WTC11 (cell line): ENCODE measurements around the gene LELP1. TPM values are rescaled to one million over a fixed set of nuclear protein-coding genes. Genes with fewer than 3 reads are reported as not detected.
A peak's percentile ranks its signal among the peaks of the same experiment; 100 is the strongest.

ENCODE experiments used
- ATAC-seq: fragments of 200-7000 bp; cut with Tn5 transposase; 2 replicates; pipeline ENCODE4 v1.10.0; 2021; ENCODE audit warnings: mild to moderate bottlenecking, moderate library complexity
- CTCF ChIA-PET: fragments of 300-600 bp; sonication (Branson Sonifier 250); formaldehyde crosslinking; loops from one replicate; lab custom pipeline; 2021; ENCODE audit warnings: antibody characterized with exemption; lab: Charles Lee
- POLR2A ChIA-PET: fragments of 350-600 bp; sonication (Branson Sonifier 250); formaldehyde crosslinking; loops from one replicate; lab custom pipeline; 2021; ENCODE audit warnings: antibody characterized with exemption; lab: Charles Lee
- DNase-seq: peaks from one replicate; pipeline ENCODE4 v3.0.0; 2021; ENCODE audit warnings: low spot score
- H3K27ac Mint-ChIP-seq: 2 replicates; pipeline ENCODE4 v1.8.0; 2021; ENCODE audit warnings: mixed read lengths
- H3K27me3 Mint-ChIP-seq: 2 replicates; pipeline ENCODE4 v1.8.0; 2021; ENCODE audit warnings: low read depth, mild to moderate bottlenecking, moderate library complexity, mixed read lengths
- H3K36me3 Mint-ChIP-seq: 2 replicates; pipeline ENCODE4 v1.8.0; 2021; ENCODE audit warnings: mixed read lengths
- H3K4me1 Mint-ChIP-seq: 2 replicates; pipeline ENCODE4 v1.8.0; 2022; ENCODE audit warnings: mixed read lengths
- H3K4me3 Mint-ChIP-seq: 2 replicates; pipeline ENCODE4 v1.8.0; 2021; ENCODE audit warnings: mild to moderate bottlenecking, moderate library complexity, mixed read lengths
- H3K9me3 Mint-ChIP-seq: 2 replicates; pipeline ENCODE4 v1.8.0; 2021; ENCODE audit warnings: mixed read lengths
- ETV6 ChIP-seq: sonication (generic); formaldehyde crosslinking; IDR thresholded peaks from 2 replicates; pipeline ENCODE4 v1.8.1; 2022; ENCODE audit warnings: mild to moderate bottlenecking, missing genetic modification reagents
- GABPB1 ChIP-seq: sonication (generic); formaldehyde crosslinking; IDR thresholded peaks from 2 replicates; pipeline ENCODE4 v1.8.1; 2023; ENCODE audit warnings: mild to moderate bottlenecking, missing genetic modification reagents
- GTF2I ChIP-seq: fragments of 250-450 bp; sonication (Bioruptor Pico); conservative IDR thresholded peaks from 2 replicates; pipeline ENCODE4 v1.4.0; 2021; ENCODE audit warnings: mild to moderate bottlenecking
- JAZF1 ChIP-seq: fragments of 250-450 bp; sonication (Bioruptor Pico); IDR thresholded peaks from 2 replicates; pipeline ENCODE4 v1.9.0; 2021; ENCODE audit warnings: moderate library complexity, mild to moderate bottlenecking, inconsistent platforms
- MXD4 ChIP-seq: fragments of 250-450 bp; sonication (Bioruptor Pico); IDR thresholded peaks from 2 replicates; pipeline ENCODE4 v1.8.0; 2021; ENCODE audit warnings: mild to moderate bottlenecking, moderate library complexity, borderline replicate concordance
- SMAD3 ChIP-seq: sonication (generic); formaldehyde crosslinking; IDR thresholded peaks from 2 replicates; pipeline ENCODE4 v1.8.0; 2022; ENCODE audit warnings: missing genetic modification reagents, mild to moderate bottlenecking, borderline replicate concordance
- TEAD4 ChIP-seq: sonication (generic); formaldehyde crosslinking; IDR thresholded peaks from 2 replicates; pipeline ENCODE4 v1.8.0; 2022; ENCODE audit warnings: mild to moderate bottlenecking, missing genetic modification reagents
- ZBTB21 ChIP-seq: sonication (generic); formaldehyde crosslinking; IDR thresholded peaks from 2 replicates; pipeline ENCODE4 v1.8.1; 2023; ENCODE audit warnings: mild to moderate bottlenecking, missing genetic modification reagents, borderline replicate concordance
- ZNF232 ChIP-seq: sonication (generic); formaldehyde crosslinking; IDR thresholded peaks from 2 replicates; pipeline ENCODE4 v1.8.0; 2022; ENCODE audit warnings: mild to moderate bottlenecking, missing genetic modification reagents
- ZNF396 ChIP-seq: fragments of 250-450 bp; sonication (Bioruptor Pico); IDR thresholded peaks from 2 replicates; pipeline ENCODE4 v1.8.0; 2021; ENCODE audit warnings: mild to moderate bottlenecking, moderate library complexity, borderline replicate concordance
- ZNF423 ChIP-seq: fragments of 250-450 bp; sonication (Bioruptor Pico); IDR thresholded peaks from 2 replicates; pipeline ENCODE4 v2.1.2; 2022; ENCODE audit warnings: mild to moderate bottlenecking, moderate library complexity
- total RNA-seq: library from RNA; stranded (reverse); gene quantifications from 3 replicates; pipeline ENCODE4 v1.2.3, GENCODE V29; 2021
- TF ChIP-seq, protein P1 (sequence below): fragments of 250-450 bp; sonication (Bioruptor Pico); IDR thresholded peaks from 2 replicates; pipeline ENCODE4 v2.1.2; 2022; ENCODE audit warnings: mild to moderate bottlenecking, moderate library complexity
- TF ChIP-seq, protein P2 (sequence below): sonication (generic); formaldehyde crosslinking; conservative IDR thresholded peaks from 2 replicates; pipeline ENCODE4 v1.8.1; 2022; ENCODE audit warnings: mild to moderate bottlenecking, missing genetic modification reagents
- TF ChIP-seq, protein P3 (sequence below): sonication (generic); formaldehyde crosslinking; IDR thresholded peaks from 2 replicates; pipeline ENCODE4 v1.8.1; 2022; ENCODE audit warnings: missing genetic modification reagents, borderline replicate concordance
- TF ChIP-seq, protein P4 (sequence below): sonication (generic); formaldehyde crosslinking; IDR thresholded peaks from 2 replicates; pipeline ENCODE4 v1.8.1; 2023; ENCODE audit warnings: mild to moderate bottlenecking, moderate library complexity, missing genetic modification reagents
- TF ChIP-seq, protein P5 (sequence below): sonication (generic); formaldehyde crosslinking; IDR thresholded peaks from 2 replicates; pipeline ENCODE4 v1.8.1; 2023; ENCODE audit warnings: mild to moderate bottlenecking, missing genetic modification reagents, moderate library complexity
- TF ChIP-seq, protein P6 (sequence below): sonication (generic); formaldehyde crosslinking; IDR thresholded peaks from 2 replicates; pipeline ENCODE4 v1.8.1; 2023; ENCODE audit warnings: mild to moderate bottlenecking, missing genetic modification reagents, borderline replicate concordance

LELP1 gene
- total RNA-seq, 1 experiment from 2014 or later = not detected

DNA sequence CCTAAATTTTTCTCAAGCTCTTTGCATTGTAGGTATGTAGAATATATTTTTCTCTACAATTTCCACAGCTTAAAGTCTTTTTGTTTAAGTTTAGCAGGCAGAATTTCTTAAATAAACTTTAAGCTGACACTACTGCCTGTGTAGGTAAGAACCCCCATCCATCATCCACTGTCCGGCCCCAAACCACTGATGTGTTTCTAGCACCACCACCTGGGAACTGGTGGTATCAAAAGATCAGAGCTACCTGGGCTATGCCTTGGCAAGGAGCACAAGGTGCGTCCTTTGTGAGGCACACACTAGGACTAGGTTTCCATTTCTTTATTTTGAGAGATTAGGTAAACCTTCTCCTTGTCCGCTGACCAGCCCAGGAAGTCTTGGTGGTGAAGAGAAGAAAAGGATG lies 10.5 kb upstream of the LELP1 start:
- H3K4me3 Mint-ChIP-seq = no peak overlapping the region
- ChIA-PET POLR2A (interaction anchor here (0.5 kb wide), 1 partner anchor 238 kb away, joined by 3 read pairs; no protein-coding TSS in a partner anchor), CTCF (interaction anchor here (0.6 to 6.5 kb wide), 61 partner anchors 14 to 539 kb away, joined by 3 to 123 read pairs (median 5); partner anchors contain the start of genes IVL, SMCP, SPRR1A and SPRR3)
- peaks cover 7% of the 10 kb centered on the region for H3K4me1 Mint-ChIP-seq
- H3K9me3 Mint-ChIP-seq = peaks cover 10% of the 10 kb centered on the region
- DNase-seq (peak; percentile 73), ATAC-seq (peak; percentile 98)
- TF ChIP-seq GABPB1 (CRISPR knock-in tag) (no peak), JAZF1 (CRISPR knock-in tag) (no peak), ZNF232 (CRISPR knock-in tag) (no peak), ZBTB21 (CRISPR knock-in tag) (no peak), ETV6 (CRISPR knock-in tag) (no peak), TEAD4 (CRISPR knock-in tag) (no peak), ZNF423 (CRISPR knock-in tag) (no peak), MXD4 (CRISPR knock-in tag) (no peak), GTF2I (no peak), ZNF396 (CRISPR knock-in tag) (no peak), SMAD3 (CRISPR knock-in tag) (no peak)
- TF ChIP-seq, protein P1, sequence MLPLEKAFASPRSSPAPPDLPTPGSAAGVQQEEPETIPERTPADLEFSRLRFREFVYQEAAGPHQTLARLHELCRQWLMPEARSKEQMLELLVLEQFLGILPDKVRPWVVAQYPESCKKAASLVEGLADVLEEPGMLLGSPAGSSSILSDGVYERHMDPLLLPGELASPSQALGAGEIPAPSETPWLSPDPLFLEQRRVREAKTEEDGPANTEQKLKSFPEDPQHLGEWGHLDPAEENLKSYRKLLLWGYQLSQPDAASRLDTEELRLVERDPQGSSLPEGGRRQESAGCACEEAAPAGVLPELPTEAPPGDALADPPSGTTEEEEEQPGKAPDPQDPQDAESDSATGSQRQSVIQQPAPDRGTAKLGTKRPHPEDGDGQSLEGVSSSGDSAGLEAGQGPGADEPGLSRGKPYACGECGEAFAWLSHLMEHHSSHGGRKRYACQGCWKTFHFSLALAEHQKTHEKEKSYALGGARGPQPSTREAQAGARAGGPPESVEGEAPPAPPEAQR (CRISPR knock-in tag) = no peak
- TF ChIP-seq, protein P2, sequence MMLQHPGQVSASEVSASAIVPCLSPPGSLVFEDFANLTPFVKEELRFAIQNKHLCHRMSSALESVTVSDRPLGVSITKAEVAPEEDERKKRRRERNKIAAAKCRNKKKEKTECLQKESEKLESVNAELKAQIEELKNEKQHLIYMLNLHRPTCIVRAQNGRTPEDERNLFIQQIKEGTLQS (CRISPR knock-in tag) = no peak
- TF ChIP-seq, protein P3, sequence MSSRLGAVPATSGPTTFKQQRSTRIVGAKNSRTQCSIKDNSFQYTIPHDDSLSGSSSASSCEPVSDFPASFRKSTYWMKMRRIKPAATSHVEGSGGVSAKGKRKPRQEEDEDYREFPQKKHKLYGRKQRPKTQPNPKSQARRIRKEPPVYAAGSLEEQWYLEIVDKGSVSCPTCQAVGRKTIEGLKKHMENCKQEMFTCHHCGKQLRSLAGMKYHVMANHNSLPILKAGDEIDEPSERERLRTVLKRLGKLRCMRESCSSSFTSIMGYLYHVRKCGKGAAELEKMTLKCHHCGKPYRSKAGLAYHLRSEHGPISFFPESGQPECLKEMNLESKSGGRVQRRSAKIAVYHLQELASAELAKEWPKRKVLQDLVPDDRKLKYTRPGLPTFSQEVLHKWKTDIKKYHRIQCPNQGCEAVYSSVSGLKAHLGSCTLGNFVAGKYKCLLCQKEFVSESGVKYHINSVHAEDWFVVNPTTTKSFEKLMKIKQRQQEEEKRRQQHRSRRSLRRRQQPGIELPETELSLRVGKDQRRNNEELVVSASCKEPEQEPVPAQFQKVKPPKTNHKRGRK (CRISPR knock-in tag) = no peak
- TF ChIP-seq, protein P4, sequence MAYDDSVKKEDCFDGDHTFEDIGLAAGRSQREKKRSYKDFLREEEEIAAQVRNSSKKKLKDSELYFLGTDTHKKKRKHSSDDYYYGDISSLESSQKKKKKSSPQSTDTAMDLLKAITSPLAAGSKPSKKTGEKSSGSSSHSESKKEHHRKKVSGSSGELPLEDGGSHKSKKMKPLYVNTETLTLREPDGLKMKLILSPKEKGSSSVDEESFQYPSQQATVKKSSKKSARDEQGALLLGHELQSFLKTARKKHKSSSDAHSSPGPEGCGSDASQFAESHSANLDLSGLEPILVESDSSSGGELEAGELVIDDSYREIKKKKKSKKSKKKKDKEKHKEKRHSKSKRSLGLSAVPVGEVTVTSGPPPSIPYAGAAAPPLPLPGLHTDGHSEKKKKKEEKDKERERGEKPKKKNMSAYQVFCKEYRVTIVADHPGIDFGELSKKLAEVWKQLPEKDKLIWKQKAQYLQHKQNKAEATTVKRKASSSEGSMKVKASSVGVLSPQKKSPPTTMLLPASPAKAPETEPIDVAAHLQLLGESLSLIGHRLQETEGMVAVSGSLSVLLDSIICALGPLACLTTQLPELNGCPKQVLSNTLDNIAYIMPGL (CRISPR knock-in tag) = no peak
- TF ChIP-seq, protein P5, sequence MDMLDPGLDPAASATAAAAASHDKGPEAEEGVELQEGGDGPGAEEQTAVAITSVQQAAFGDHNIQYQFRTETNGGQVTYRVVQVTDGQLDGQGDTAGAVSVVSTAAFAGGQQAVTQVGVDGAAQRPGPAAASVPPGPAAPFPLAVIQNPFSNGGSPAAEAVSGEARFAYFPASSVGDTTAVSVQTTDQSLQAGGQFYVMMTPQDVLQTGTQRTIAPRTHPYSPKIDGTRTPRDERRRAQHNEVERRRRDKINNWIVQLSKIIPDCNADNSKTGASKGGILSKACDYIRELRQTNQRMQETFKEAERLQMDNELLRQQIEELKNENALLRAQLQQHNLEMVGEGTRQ = no peak
- TF ChIP-seq, protein P6, sequence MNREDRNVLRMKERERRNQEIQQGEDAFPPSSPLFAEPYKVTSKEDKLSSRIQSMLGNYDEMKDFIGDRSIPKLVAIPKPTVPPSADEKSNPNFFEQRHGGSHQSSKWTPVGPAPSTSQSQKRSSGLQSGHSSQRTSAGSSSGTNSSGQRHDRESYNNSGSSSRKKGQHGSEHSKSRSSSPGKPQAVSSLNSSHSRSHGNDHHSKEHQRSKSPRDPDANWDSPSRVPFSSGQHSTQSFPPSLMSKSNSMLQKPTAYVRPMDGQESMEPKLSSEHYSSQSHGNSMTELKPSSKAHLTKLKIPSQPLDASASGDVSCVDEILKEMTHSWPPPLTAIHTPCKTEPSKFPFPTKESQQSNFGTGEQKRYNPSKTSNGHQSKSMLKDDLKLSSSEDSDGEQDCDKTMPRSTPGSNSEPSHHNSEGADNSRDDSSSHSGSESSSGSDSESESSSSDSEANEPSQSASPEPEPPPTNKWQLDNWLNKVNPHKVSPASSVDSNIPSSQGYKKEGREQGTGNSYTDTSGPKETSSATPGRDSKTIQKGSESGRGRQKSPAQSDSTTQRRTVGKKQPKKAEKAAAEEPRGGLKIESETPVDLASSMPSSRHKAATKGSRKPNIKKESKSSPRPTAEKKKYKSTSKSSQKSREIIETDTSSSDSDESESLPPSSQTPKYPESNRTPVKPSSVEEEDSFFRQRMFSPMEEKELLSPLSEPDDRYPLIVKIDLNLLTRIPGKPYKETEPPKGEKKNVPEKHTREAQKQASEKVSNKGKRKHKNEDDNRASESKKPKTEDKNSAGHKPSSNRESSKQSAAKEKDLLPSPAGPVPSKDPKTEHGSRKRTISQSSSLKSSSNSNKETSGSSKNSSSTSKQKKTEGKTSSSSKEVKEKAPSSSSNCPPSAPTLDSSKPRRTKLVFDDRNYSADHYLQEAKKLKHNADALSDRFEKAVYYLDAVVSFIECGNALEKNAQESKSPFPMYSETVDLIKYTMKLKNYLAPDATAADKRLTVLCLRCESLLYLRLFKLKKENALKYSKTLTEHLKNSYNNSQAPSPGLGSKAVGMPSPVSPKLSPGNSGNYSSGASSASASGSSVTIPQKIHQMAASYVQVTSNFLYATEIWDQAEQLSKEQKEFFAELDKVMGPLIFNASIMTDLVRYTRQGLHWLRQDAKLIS (CRISPR knock-in tag) = no peak
- no peak overlapping the region for H3K27ac Mint-ChIP-seq
- H3K36me3 Mint-ChIP-seq = no peaks in the 10 kb centered on the region
- peaks cover 6% of the 10 kb centered on the region for H3K27me3 Mint-ChIP-seq
